NCI-H1436 treated with DMSO at 0.1 percent for 48 hours (cell line): ENCODE measurements around the gene IRF2BP2.
"Not testable (repeated sequence)": the region's sequence is repeated elsewhere in the genome, so short reads cannot be mapped to it uniquely, and the experiment has no call there.

Experiments used
- DNase-seq: peaks from one replicate; lab custom pipeline; 2025; lab: John Stamatoyannopoulos, UW

IRF2BP2 gene

GRCh38 chr1:234610061-234610665, at the start of gene IRF2BP2:
TSS of gene IRF2BP2 (minus strand) at chr1:234610178. CDS start at chr1:234609494, 684 bp downstream.
- peak; percentile 59 for DNase-seq

GRCh38 chr1:234659538-234659937, 49.6 kb upstream of the IRF2BP2 start:
- no peak for DNase-seq

GRCh38 chr1:234658138-234658537, 48.2 kb upstream of the IRF2BP2 start:
- no peak for DNase-seq

GRCh38 chr1:234656944-234657654, 47.1 kb upstream of the IRF2BP2 start:
- DNase-seq = no peak

GRCh38 chr1:234656070-234656895, 46.3 kb upstream of the IRF2BP2 start:
- DNase-seq = no peak

GRCh38 chr1:234655328-234656069, 45.5 kb upstream of the IRF2BP2 start:
- no peak for DNase-seq

- no peak for DNase-seq
Observed at GRCh38 chr1:234654002-234654733, 44.2 kb upstream of the IRF2BP2 start.

- no peak for DNase-seq
Observed at GRCh38 chr1:234649432-234650081, 39.6 kb upstream of the IRF2BP2 start.

GRCh38 chr1:234647758-234648157, 37.8 kb upstream of the IRF2BP2 start:
- no peak for DNase-seq

GRCh38 chr1:234647245-234647644, 37.3 kb upstream of the IRF2BP2 start:
- DNase-seq = no peak

- no peak for DNase-seq
Observed at GRCh38 chr1:234645964-234646363, 36.0 kb upstream of the IRF2BP2 start.

GRCh38 chr1:234645474-234645953, 35.5 kb upstream of the IRF2BP2 start:
- no peak for DNase-seq

- DNase-seq = no peak
Observed at GRCh38 chr1:234644928-234645327, 35.0 kb upstream of the IRF2BP2 start.

- DNase-seq = no peak
Observed at GRCh38 chr1:234643850-234644134, 33.8 kb upstream of the IRF2BP2 start.

GRCh38 chr1:234643111-234643849, 33.3 kb upstream of the IRF2BP2 start:
- DNase-seq = no peak

- no peak for DNase-seq
Observed at GRCh38 chr1:234642428-234642827, 32.5 kb upstream of the IRF2BP2 start.

GRCh38 chr1:234639961-234640360, 30.0 kb upstream of the IRF2BP2 start:
- DNase-seq = no peak

- no peak for DNase-seq
Observed at GRCh38 chr1:234638832-234639799, 29.1 kb upstream of the IRF2BP2 start.

- DNase-seq = not testable (repeated sequence)
Observed at GRCh38 chr1:234634922-234635321, 24.9 kb upstream of the IRF2BP2 start.
